Measurements from ENCODE around the gene ATRIP. TPM values are rescaled to one million over a fixed set of nuclear protein-coding genes. Genes with fewer than 3 reads are reported as not detected.
A peak's percentile ranks its signal among the peaks of the same experiment; 100 is the strongest.

Gene ATRIP
- total RNA-seq, 1 donor from 2014 or later = 8.3 TPM

DNA sequence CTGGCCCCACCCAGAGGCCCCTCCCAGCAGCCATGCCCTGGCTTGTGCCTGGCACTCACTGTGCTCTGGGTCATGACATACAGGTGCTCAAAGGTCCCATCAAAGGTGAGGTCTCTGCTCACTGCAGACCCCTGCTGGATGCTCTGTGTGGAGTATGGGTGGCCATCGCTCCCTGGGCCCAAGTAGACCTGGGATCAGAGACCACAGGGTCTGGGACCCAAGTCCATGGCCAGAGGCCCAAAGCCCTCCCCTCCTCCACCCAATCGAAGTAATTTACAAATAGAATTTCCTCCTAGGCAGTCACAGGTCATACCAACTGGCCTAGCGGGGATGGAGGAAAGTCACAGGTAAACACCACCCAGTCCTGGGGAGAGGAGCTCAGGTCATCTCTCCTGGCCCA is 24.3 kb upstream of the ATRIP start:
- no peak for DNase-seq (ENCODE audit: low spot score)
- no peaks in the 10 kb centered on the region for H3K36me3 ChIP-seq
- peaks cover 79% of the 10 kb centered on the region for H4K20me1 ChIP-seq (ENCODE audit: low read depth)

DNA sequence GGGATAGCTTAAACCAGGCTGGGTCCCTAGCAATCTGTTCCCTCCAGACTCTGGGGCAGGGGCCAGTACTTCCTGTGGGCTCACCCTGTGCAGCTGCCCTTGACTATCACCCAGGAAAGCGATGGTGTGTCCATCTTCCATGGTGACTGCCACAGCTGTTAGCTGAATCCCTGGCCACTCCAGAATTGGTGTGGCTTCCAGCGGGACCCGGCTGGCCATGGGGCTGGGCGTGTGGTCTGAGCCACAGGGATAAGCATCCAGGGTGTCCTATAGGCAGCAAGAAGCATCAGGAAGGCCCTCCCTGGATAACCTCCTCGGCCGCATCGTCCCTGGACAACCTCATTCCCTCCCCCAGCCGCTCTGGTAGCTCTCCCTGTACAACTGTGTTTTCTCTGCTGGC is 23.9 kb upstream of the ATRIP start:
- TF ChIP-seq EZH2 (IDR thresholded peaks at IDR 0.05) (no peak), EZH2phosphoT487 (IDR thresholded peaks at IDR 0.05) (no peak)
- TF ChIP-seq, protein P1, sequence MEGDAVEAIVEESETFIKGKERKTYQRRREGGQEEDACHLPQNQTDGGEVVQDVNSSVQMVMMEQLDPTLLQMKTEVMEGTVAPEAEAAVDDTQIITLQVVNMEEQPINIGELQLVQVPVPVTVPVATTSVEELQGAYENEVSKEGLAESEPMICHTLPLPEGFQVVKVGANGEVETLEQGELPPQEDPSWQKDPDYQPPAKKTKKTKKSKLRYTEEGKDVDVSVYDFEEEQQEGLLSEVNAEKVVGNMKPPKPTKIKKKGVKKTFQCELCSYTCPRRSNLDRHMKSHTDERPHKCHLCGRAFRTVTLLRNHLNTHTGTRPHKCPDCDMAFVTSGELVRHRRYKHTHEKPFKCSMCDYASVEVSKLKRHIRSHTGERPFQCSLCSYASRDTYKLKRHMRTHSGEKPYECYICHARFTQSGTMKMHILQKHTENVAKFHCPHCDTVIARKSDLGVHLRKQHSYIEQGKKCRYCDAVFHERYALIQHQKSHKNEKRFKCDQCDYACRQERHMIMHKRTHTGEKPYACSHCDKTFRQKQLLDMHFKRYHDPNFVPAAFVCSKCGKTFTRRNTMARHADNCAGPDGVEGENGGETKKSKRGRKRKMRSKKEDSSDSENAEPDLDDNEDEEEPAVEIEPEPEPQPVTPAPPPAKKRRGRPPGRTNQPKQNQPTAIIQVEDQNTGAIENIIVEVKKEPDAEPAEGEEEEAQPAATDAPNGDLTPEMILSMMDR (IDR thresholded peaks at IDR 0.05) = no peak
- H3K36me3 Mint-ChIP-seq = peaks cover 10% of the 10 kb centered on the region
- Histone ChIP-seq H3F3A (ENCODE audit: low read depth) (no peaks in the 10 kb centered on the region), H3K79me2 (ENCODE audit: low read depth) (peaks cover 63% of the 10 kb centered on the region), H3K27me3 (no peaks in the 10 kb centered on the region), H3K27ac (no peak overlapping the region), H4K20me1 (ENCODE audit: low read depth) (peaks cover 83% of the 10 kb centered on the region), H3K36me3 (no peaks in the 10 kb centered on the region), H3K9ac (no peak overlapping the region), H3K4me3 (no peak overlapping the region), H3K4me2 (no peak overlapping the region), H2AFZ (replicated peaks) (no peak overlapping the region), H3K9me3 (ENCODE audit: low read depth) (no peaks in the 10 kb centered on the region), H3K4me1 (peaks cover 12% of the 10 kb centered on the region)
- peak overlapping the region; percentile 72 for H3K27ac Mint-ChIP-seq
- DNase-seq (ENCODE audit: low spot score) = no peak
- H3K27me3 Mint-ChIP-seq (ENCODE audit: insufficient read depth, low read depth) = no peaks in the 10 kb centered on the region
- H3K9me3 Mint-ChIP-seq = no peaks in the 10 kb centered on the region
- H3K4me3 Mint-ChIP-seq = no peak overlapping the region
- H3K4me1 Mint-ChIP-seq = peaks cover 22% of the 10 kb centered on the region

More for the DNA sequence above, 24.3 kb upstream of the ATRIP start:
- Mint-ChIP-seq H3K4me3 (no peak overlapping the region), H3K27ac (no peak overlapping the region), H3K9me3 (no peaks in the 10 kb centered on the region), H3K4me1 (peaks cover 18% of the 10 kb centered on the region), H3K27me3 (ENCODE audit: insufficient read depth, low read depth) (no peaks in the 10 kb centered on the region), H3K36me3 (peaks cover 11% of the 10 kb centered on the region)
- no peaks in the 10 kb centered on the region for H3K27me3 ChIP-seq
- no peak overlapping the region for H3K4me2 ChIP-seq
- peaks cover 59% of the 10 kb centered on the region for H3K79me2 ChIP-seq (ENCODE audit: low read depth)
- H3K27ac ChIP-seq = no peak overlapping the region
- H2AFZ ChIP-seq (replicated peaks) = no peak overlapping the region
- TF ChIP-seq EZH2 (IDR thresholded peaks at IDR 0.05) (no peak), EZH2phosphoT487 (IDR thresholded peaks at IDR 0.05) (no peak)
- TF ChIP-seq, protein P1 (IDR thresholded peaks at IDR 0.05) = no peak
- H3K4me1 ChIP-seq = peaks cover 8% of the 10 kb centered on the region
- no peak overlapping the region for H3K4me3 ChIP-seq
- H3K9ac ChIP-seq = no peak overlapping the region
- no peaks in the 10 kb centered on the region for H3K9me3 ChIP-seq (ENCODE audit: low read depth)
- H3F3A ChIP-seq (ENCODE audit: low read depth) = no peaks in the 10 kb centered on the region

DNA sequence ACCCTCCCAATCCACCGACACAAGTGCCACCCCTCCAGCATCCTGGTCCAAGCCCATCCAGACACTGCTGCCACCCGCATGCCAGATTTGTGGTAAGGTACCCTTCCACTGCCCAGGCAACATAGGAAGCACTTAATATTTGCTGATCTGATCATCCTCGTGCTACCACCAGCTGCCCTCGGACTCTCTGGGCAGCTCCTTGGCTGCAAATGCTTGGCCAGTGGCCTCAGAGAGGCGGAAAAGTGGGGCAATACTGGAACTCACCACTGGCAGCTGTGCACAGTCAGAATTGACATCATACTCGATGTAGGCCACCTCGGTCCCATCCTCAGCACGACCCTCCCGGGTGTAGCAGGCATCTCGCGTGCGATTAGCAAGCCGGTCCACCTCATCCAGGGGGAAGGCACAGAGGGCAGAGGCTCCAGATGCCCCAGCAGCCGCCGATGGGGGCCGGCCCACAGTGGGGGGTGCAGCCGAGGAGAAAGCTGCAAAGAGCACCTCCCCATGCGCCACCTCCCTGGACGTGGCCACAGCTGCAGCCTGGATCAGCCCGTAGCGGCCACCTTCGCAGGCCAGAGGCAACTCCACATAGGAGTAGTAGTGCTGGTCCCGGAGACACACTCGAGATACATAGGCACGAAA is 23.2 kb upstream of the ATRIP start:
- Histone ChIP-seq H3K4me1 (peaks cover 19% of the 10 kb centered on the region), H3K4me2 (no peak overlapping the region), H3K4me3 (no peak overlapping the region), H2AFZ (replicated peaks) (no peak overlapping the region), H3K36me3 (no peaks in the 10 kb centered on the region), H3K9me3 (ENCODE audit: low read depth) (no peaks in the 10 kb centered on the region), H3K27me3 (no peaks in the 10 kb centered on the region), H3K27ac (no peak overlapping the region), H4K20me1 (ENCODE audit: low read depth) (peaks cover 90% of the 10 kb centered on the region), H3F3A (ENCODE audit: low read depth) (no peaks in the 10 kb centered on the region), H3K79me2 (ENCODE audit: low read depth) (peaks cover 70% of the 10 kb centered on the region), H3K9ac (no peak overlapping the region)
- H3K9me3 Mint-ChIP-seq = no peaks in the 10 kb centered on the region
- DNase-seq (ENCODE audit: low spot score) = no peak
- no peaks in the 10 kb centered on the region for H3K27me3 Mint-ChIP-seq (ENCODE audit: insufficient read depth, low read depth)
- H3K36me3 Mint-ChIP-seq = peaks cover 10% of the 10 kb centered on the region
- TF ChIP-seq EZH2 (IDR thresholded peaks at IDR 0.05) (no peak), EZH2phosphoT487 (IDR thresholded peaks at IDR 0.05) (no peak)
- TF ChIP-seq, protein P1 (IDR thresholded peaks at IDR 0.05) = no peak
- H3K4me1 Mint-ChIP-seq = peaks cover 29% of the 10 kb centered on the region
- H3K27ac Mint-ChIP-seq = peak overlapping the region; percentile 72
- H3K4me3 Mint-ChIP-seq = peak overlapping the region; percentile 2
